ENCODE measurements around the gene SPSB1.
A peak's percentile ranks its signal among the peaks of the same experiment; 100 is the strongest.

Gene SPSB1

GRCh38 chr1:9300573-9300972 lies 7.9 kb downstream of the SPSB1 start:
- DNase-seq (ENCODE audit: low read depth): no peak

- DNase-seq (ENCODE audit: low read depth): peak; percentile 89
Measured at GRCh38 chr1:9302745-9303524, 10.2 kb downstream of the SPSB1 start.

GRCh38 chr1:9303916-9304315 lies 11.2 kb downstream of the SPSB1 start:
- no peak for DNase-seq (ENCODE audit: low read depth)

GRCh38 chr1:9305216-9305615 lies 12.5 kb downstream of the SPSB1 start:
- no peak for DNase-seq (ENCODE audit: low read depth)

GRCh38 chr1:9306006-9306405 lies 13.3 kb downstream of the SPSB1 start:
- DNase-seq (ENCODE audit: low read depth): no peak

GRCh38 chr1:9307303-9307702 lies 14.6 kb downstream of the SPSB1 start:
- no peak for DNase-seq (ENCODE audit: low read depth)

- no peak for DNase-seq (ENCODE audit: low read depth)
Measured at GRCh38 chr1:9308236-9308785, 15.6 kb downstream of the SPSB1 start.

GRCh38 chr1:9309080-9309479 lies 16.4 kb downstream of the SPSB1 start:
- DNase-seq (ENCODE audit: low read depth): no peak

GRCh38 chr1:9309991-9310390 lies 17.3 kb downstream of the SPSB1 start:
- no peak for DNase-seq (ENCODE audit: low read depth)

- no peak for DNase-seq (ENCODE audit: low read depth)
Measured at GRCh38 chr1:9311029-9311428, 18.3 kb downstream of the SPSB1 start.

- DNase-seq (ENCODE audit: low read depth): no peak
Measured at GRCh38 chr1:9311479-9311878, 18.8 kb downstream of the SPSB1 start.

- DNase-seq (ENCODE audit: low read depth): no peak
Measured at GRCh38 chr1:9312168-9312720, 19.6 kb downstream of the SPSB1 start.

- DNase-seq (ENCODE audit: low read depth): no peak
Measured at GRCh38 chr1:9313576-9313975, 20.9 kb downstream of the SPSB1 start.

GRCh38 chr1:9314111-9314510 lies 21.4 kb downstream of the SPSB1 start:
- DNase-seq (ENCODE audit: low read depth): no peak

- no peak for DNase-seq (ENCODE audit: low read depth)
Measured at GRCh38 chr1:9314711-9315379, 22.2 kb downstream of the SPSB1 start.

GRCh38 chr1:9315411-9316079 lies 22.9 kb downstream of the SPSB1 start:
- no peak for DNase-seq (ENCODE audit: low read depth)

- no peak for DNase-seq (ENCODE audit: low read depth)
Measured at GRCh38 chr1:9316080-9316444, 23.4 kb downstream of the SPSB1 start.

- DNase-seq (ENCODE audit: low read depth): no peak
Measured at GRCh38 chr1:9316512-9316911, 23.8 kb downstream of the SPSB1 start.

- DNase-seq (ENCODE audit: low read depth): no peak
Measured at GRCh38 chr1:9317072-9317471, 24.4 kb downstream of the SPSB1 start.

- no peak for DNase-seq (ENCODE audit: low read depth)
Measured at GRCh38 chr1:9317591-9318417, 25.1 kb downstream of the SPSB1 start.

- no peak for DNase-seq (ENCODE audit: low read depth)
Measured at GRCh38 chr1:9319208-9319788, 26.6 kb downstream of the SPSB1 start.

All from GM04504 (cell line).